ENCODE data around the gene COX6A2.
"Not testable (repeated sequence)": the region's sequence is repeated elsewhere in the genome, so short reads cannot be mapped to it uniquely, and the experiment has no call there.

COX6A2 gene

DNA sequence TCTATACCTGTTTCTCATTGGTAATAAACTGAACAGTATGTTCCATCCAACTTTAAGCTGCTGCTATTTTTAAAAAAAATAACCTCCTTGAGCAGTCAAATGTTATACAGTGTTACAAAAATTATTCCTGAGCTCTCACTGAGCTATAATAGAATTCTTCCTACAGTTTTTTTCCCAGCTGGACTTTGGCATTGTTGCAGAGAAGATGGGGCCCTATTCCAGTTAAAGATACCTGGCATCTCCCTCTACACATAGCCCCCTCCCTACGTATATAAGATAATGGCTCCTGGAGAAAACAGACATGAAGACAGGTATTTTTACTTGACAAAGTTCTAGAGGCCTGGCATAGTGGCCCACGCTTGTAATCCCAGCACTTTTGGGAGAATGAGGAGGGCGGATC lies 1.6 kb upstream of the COX6A2 start:
- Histone ChIP-seq H3K9ac (ENCODE audit: low read depth, low read length) (no peak overlapping the region), H3K4me3 (ENCODE audit: low read depth, low read length) (no peak overlapping the region), H3K27ac (ENCODE audit: low read depth, low read length) (no peak overlapping the region), H3K9me3 (ENCODE audit: control insufficient read depth, insufficient read depth, low read length) (no peaks in the 10 kb centered on the region), H3K27me3 (ENCODE audit: control insufficient read depth, insufficient read depth, low read length) (peaks cover 16% of the 10 kb centered on the region), H3K4me1 (ENCODE audit: control insufficient read depth, insufficient read depth, low read length) (0 out of 2 replicates have a peak, but pooled peaks cover 2% of the 10 kb centered on the region), H3K36me3 (ENCODE audit: control insufficient read depth, insufficient read depth, low read length) (no peaks in the 10 kb centered on the region)

DNA sequence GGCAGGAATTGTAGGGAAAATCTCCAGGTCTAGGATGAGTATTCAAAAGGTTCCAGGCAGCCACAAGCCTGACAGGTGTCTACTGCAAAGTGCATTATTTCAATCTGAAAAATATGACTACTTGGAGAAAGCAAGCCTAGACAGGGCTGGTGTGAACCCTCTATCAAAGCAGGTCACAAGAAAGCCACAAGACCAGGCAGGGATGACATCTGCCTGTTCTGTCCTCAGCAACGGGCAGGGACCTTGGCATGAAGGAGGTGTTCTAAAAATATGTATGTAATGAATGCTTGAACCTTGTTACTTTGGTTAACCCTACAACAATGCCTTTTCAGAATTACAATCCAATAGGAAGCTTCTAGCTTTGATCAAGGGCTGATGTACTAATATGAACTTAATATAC lies 1.2 kb upstream of the COX6A2 start:
- peaks cover 16% of the 10 kb centered on the region for H3K27me3 ChIP-seq (ENCODE audit: control insufficient read depth, insufficient read depth, low read length)
- H3K9ac ChIP-seq (ENCODE audit: low read depth, low read length), result no peak overlapping the region
- 0 out of 2 replicates have a peak, but pooled peaks cover 2% of the 10 kb centered on the region for H3K4me1 ChIP-seq (ENCODE audit: control insufficient read depth, insufficient read depth, low read length)
- H3K36me3 ChIP-seq (ENCODE audit: control insufficient read depth, insufficient read depth, low read length), result no peaks in the 10 kb centered on the region
- H3K27ac ChIP-seq (ENCODE audit: low read depth, low read length), result no peak overlapping the region
- H3K9me3 ChIP-seq (ENCODE audit: control insufficient read depth, insufficient read depth, low read length), result no peaks in the 10 kb centered on the region
- H3K4me3 ChIP-seq (ENCODE audit: low read depth, low read length), result no peak overlapping the region

DNA sequence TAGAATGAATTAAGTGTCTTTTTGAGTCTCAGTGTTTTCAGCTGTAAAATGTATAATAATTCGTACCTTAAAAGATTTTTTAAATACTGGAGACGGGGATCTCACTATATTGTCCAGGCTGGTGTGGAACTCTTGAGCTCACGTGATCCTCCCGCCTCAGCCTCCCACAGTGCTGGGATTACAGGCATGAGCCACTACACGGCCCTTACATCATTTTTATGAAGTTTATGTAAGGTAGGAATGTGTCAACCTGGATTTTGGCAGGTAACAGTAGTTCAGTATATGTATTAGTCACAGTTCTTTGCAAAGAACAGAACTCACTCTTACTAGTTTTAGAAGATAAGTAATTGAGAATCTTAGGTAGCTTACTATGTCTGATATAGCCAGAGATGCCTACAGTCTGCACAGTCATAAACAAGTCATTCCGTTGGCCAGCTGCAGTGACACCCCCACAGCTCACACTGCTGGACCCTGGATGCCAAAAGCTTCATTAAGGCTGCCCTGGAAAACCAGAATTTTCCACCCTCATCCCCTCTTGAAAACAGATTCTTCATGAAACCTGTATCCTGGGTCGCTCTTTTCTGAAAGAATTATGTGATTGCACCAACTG lies 583 bp upstream of the COX6A2 start:
- H3K36me3 ChIP-seq (ENCODE audit: control insufficient read depth, insufficient read depth, low read length), result no peaks in the 10 kb centered on the region
- H3K27ac ChIP-seq (ENCODE audit: low read depth, low read length), result no peak overlapping the region
- H3K9ac ChIP-seq (ENCODE audit: low read depth, low read length), result no peak overlapping the region
- peaks cover 16% of the 10 kb centered on the region for H3K27me3 ChIP-seq (ENCODE audit: control insufficient read depth, insufficient read depth, low read length)
- H3K9me3 ChIP-seq (ENCODE audit: control insufficient read depth, insufficient read depth, low read length), result no peaks in the 10 kb centered on the region
- H3K4me3 ChIP-seq (ENCODE audit: low read depth, low read length), result no peak overlapping the region
- H3K4me1 ChIP-seq (ENCODE audit: control insufficient read depth, insufficient read depth, low read length), result 0 out of 2 replicates have a peak, but pooled peaks cover 2% of the 10 kb centered on the region

DNA sequence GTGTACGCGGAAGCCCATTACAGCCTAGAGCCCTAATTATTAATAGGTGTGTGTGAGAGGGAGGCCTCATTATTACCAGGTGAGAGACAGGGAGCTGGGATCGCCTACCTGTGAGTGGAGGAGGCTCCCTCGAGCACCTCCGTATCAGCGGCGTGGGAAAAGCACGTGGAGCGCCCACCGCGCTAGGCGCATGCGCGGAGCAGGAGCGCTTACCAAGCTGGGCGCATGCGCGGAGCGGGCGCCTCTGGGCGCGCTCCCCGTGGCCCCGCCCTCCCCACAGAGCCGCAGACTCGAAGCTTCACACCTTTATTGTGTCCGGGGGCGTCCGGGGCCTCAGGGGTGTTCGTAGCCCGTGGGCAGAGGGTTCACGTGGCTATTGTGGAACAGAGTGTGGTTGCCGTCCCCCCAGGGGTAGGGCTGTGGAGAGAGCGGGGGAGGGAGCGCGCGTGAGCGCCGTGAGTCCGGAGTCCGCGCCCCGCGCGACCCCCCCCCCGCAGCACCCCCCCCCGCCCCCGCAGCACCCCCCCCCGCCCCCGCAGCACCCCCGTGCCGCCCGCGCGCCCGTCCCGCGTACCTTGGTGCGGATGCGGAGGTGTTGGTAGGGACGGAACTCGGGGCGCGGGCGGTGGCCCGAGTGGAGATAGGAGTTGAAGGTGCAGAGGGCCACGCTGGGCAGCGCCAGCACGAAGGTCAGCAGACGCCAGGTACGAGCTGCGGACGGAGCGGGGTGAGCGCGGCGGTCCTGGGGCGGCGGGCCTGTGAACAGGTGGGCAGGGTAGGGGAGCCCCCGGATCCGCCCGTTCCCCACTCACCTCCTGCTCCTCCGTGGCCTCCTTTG lies 500 bp downstream of the COX6A2 start:
- H3K36me3 ChIP-seq (ENCODE audit: control insufficient read depth, insufficient read depth, low read length), result no peaks in the 10 kb centered on the region
- H3K4me1 ChIP-seq (ENCODE audit: control insufficient read depth, insufficient read depth, low read length), result 0 out of 2 replicates have a peak, but pooled peaks cover 2% of the 10 kb centered on the region
- H3K27me3 ChIP-seq (ENCODE audit: control insufficient read depth, insufficient read depth, low read length), result peaks cover 16% of the 10 kb centered on the region
- H3K4me3 ChIP-seq (ENCODE audit: low read depth, low read length), result 0 out of 2 replicates have a peak overlapping the region, but pooled peaks have one; percentile 21
- no peaks in the 10 kb centered on the region for H3K9me3 ChIP-seq (ENCODE audit: control insufficient read depth, insufficient read depth, low read length)
- H3K9ac ChIP-seq (ENCODE audit: low read depth, low read length), result no peak overlapping the region
- H3K27ac ChIP-seq (ENCODE audit: low read depth, low read length), result no peak overlapping the region

DNA sequence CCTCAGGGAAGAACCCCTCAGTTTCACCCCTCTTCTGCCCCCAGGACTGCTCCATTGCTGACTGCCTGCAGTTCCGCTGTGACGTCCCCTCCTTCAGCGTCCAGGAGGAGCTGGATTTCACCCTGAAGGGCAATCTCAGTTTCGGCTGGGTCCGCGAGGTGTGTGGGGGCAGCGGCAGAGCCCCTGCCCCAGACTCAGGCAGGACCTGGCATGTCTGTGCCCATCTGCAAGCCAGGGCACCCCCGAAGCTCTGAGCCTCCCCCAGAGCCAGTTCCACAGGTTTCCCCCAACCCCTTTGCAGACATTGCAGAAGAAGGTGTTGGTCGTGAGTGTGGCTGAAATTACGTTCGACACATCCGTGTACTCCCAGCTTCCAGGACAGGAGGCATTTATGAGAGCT lies 4.4 kb downstream of the COX6A2 start:
- Histone ChIP-seq H3K4me3 (ENCODE audit: low read depth, low read length) (no peak overlapping the region), H3K9ac (ENCODE audit: low read depth, low read length) (no peak overlapping the region), H3K4me1 (ENCODE audit: control insufficient read depth, insufficient read depth, low read length) (no peaks in the 10 kb centered on the region), H3K27me3 (ENCODE audit: control insufficient read depth, insufficient read depth, low read length) (peaks cover 16% of the 10 kb centered on the region), H3K9me3 (ENCODE audit: control insufficient read depth, insufficient read depth, low read length) (no peaks in the 10 kb centered on the region), H3K27ac (ENCODE audit: low read depth, low read length) (no peak overlapping the region), H3K36me3 (ENCODE audit: control insufficient read depth, insufficient read depth, low read length) (no peaks in the 10 kb centered on the region)

DNA sequence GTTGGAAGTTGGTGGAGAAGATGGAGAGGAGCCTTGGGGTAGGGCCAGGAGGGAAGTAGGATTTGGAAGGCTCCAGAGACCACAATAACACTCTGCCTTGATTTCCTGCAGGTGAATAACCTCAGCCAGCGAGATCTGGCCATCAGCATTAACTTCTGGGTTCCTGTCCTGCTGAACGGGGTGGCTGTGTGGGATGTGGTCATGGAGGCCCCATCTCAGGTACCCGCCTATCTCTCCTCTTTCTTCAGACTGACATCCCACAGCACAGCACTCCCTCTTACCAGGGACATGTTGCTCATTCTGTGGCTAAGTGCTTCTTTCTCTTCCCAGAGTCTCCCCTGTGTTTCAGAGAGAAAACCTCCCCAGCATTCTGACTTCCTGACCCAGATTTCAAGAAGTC lies 4.9 kb downstream of the COX6A2 start:
- Histone ChIP-seq H3K36me3 (ENCODE audit: control insufficient read depth, insufficient read depth, low read length) (no peaks in the 10 kb centered on the region), H3K9me3 (ENCODE audit: control insufficient read depth, insufficient read depth, low read length) (no peaks in the 10 kb centered on the region), H3K27ac (ENCODE audit: low read depth, low read length) (no peak overlapping the region), H3K4me1 (ENCODE audit: control insufficient read depth, insufficient read depth, low read length) (no peaks in the 10 kb centered on the region), H3K27me3 (ENCODE audit: control insufficient read depth, insufficient read depth, low read length) (peaks cover 12% of the 10 kb centered on the region), H3K9ac (ENCODE audit: low read depth, low read length) (no peak overlapping the region), H3K4me3 (ENCODE audit: low read depth, low read length) (no peak overlapping the region)

DNA sequence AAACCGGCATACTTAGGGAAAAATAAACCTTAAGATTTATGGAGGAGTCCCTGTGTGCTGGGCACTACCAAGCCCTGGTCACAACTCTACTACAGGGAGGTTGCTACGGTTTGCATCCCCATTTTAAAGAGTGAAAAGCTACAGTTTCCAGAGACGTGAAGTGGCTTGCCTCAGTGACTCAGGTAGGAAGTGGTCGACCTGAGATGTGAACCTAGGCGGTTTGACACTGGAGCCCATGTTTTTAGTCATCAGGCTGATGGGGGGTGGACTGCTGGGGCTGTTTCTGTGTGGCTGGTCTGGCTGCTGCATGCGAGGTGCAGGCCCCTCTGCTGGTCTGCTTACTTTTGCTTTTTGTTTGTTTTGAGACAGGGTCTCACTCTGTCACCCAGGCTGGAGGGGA lies 6.6 kb downstream of the COX6A2 start:
- Histone ChIP-seq H3K9ac (ENCODE audit: low read depth, low read length) (no peak overlapping the region), H3K27ac (ENCODE audit: low read depth, low read length) (no peak overlapping the region), H3K9me3 (ENCODE audit: control insufficient read depth, insufficient read depth, low read length) (no peaks in the 10 kb centered on the region), H3K4me1 (ENCODE audit: control insufficient read depth, insufficient read depth, low read length) (no peaks in the 10 kb centered on the region), H3K4me3 (ENCODE audit: low read depth, low read length) (no peak overlapping the region), H3K36me3 (ENCODE audit: control insufficient read depth, insufficient read depth, low read length) (no peaks in the 10 kb centered on the region), H3K27me3 (ENCODE audit: control insufficient read depth, insufficient read depth, low read length) (peaks cover 3% of the 10 kb centered on the region)

DNA sequence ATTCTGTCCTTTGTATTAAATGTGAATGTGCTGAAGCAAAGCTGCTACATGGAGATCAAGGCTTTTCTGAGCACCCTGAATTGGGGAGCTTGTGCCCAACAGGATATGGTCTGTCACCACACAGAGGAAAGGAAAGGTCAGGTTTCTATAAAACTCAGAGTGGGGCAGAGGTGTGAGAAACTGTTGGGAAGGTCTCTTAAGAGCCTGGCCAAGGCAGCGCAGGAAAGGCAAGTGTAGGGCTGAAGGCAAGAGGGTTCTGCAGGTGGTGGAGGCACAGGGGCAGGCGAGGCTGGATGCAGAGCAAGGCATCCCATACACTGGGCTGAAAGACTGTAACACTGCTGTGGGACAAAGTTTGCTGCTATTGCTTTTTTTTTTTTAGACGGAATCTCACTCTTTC lies 8.1 kb downstream of the COX6A2 start:
- Histone ChIP-seq H3K27ac (ENCODE audit: low read depth, low read length) (no peak overlapping the region), H3K27me3 (ENCODE audit: control insufficient read depth, insufficient read depth, low read length) (no peaks in the 10 kb centered on the region), H3K9me3 (ENCODE audit: control insufficient read depth, insufficient read depth, low read length) (no peaks in the 10 kb centered on the region), H3K36me3 (ENCODE audit: control insufficient read depth, insufficient read depth, low read length) (no peaks in the 10 kb centered on the region), H3K9ac (ENCODE audit: low read depth, low read length) (no peak overlapping the region), H3K4me3 (ENCODE audit: low read depth, low read length) (no peak overlapping the region), H3K4me1 (ENCODE audit: control insufficient read depth, insufficient read depth, low read length) (no peaks in the 10 kb centered on the region)

DNA sequence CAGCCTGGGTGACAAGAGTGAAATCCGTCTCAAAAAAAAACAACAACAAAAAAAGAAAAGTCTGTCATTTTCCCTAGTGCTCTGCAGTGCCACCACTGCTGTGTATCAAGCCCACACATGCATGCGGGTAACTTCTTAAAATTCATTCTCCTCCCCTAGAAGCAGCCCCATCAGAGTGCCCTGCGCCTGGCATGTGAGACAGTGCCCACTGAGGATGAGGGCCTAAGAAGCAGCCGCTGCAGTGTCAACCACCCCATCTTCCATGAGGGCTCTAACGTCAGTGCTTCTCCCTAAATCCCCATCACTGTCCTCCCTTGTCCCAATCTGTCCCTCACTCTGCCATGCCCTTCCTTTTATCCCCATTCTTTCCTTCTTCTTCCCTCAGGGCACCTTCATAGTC lies 10.2 kb downstream of the COX6A2 start:
- no peak overlapping the region for H3K27ac ChIP-seq (ENCODE audit: low read depth, low read length)
- H3K4me1 ChIP-seq (ENCODE audit: control insufficient read depth, insufficient read depth, low read length), result no peaks in the 10 kb centered on the region
- H3K9ac ChIP-seq (ENCODE audit: low read depth, low read length), result no peak overlapping the region
- no peaks in the 10 kb centered on the region for H3K9me3 ChIP-seq (ENCODE audit: control insufficient read depth, insufficient read depth, low read length)
- no peaks in the 10 kb centered on the region for H3K27me3 ChIP-seq (ENCODE audit: control insufficient read depth, insufficient read depth, low read length)
- no peaks in the 10 kb centered on the region for H3K36me3 ChIP-seq (ENCODE audit: control insufficient read depth, insufficient read depth, low read length)
- H3K4me3 ChIP-seq (ENCODE audit: low read depth, low read length), result no peak overlapping the region

DNA sequence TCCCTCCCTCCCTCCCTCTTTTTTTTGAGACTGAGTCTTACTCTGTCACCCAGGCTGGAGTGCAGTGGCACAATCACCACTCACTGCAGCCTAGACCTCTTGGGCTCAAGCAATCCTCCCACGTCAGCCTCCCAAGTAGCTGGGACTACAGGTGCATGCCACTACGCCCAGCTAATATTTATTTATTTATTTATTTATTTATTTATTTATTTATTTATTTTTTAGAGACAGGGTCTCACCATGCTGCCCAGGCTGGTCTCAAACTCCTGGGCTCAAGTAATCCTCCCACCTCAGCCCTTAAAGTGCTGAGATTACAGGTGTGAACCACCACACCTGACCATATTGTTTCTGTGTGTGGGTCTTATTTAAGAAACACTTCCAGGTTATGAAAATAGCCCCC lies 11.1 kb downstream of the COX6A2 start:
- H3K4me3 ChIP-seq (ENCODE audit: low read depth, low read length); H3K9me3 ChIP-seq (ENCODE audit: control insufficient read depth, insufficient read depth, low read length); H3K4me1 ChIP-seq (ENCODE audit: control insufficient read depth, insufficient read depth, low read length); H3K36me3 ChIP-seq (ENCODE audit: control insufficient read depth, insufficient read depth, low read length); H3K9ac ChIP-seq (ENCODE audit: low read depth, low read length); H3K27ac ChIP-seq (ENCODE audit: low read depth, low read length); H3K27me3 ChIP-seq (ENCODE audit: control insufficient read depth, insufficient read depth, low read length): not testable (repeated sequence)

DNA sequence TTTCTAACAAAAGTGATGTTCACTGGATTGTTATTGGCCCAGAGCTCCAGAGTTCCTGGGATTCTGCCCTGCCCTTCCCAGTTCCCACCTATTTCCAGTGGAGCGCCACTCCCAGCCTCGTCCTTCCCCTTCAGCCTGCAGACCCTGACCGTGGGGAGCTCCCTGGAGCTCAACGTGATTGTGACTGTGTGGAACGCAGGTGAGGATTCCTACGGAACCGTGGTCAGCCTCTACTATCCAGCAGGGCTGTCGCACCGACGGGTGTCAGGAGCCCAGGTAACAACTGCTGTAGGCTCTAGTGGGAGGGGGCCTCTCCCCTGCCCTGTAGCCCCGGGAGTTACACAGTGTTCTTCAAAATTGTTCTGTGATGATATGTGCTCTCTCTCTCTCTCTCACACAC lies 11.8 kb downstream of the COX6A2 start:
- Histone ChIP-seq H3K9me3 (ENCODE audit: control insufficient read depth, insufficient read depth, low read length) (no peaks in the 10 kb centered on the region), H3K36me3 (ENCODE audit: control insufficient read depth, insufficient read depth, low read length) (no peaks in the 10 kb centered on the region), H3K4me1 (ENCODE audit: control insufficient read depth, insufficient read depth, low read length) (no peaks in the 10 kb centered on the region), H3K4me3 (ENCODE audit: low read depth, low read length) (no peak overlapping the region), H3K27me3 (ENCODE audit: control insufficient read depth, insufficient read depth, low read length) (no peaks in the 10 kb centered on the region), H3K9ac (ENCODE audit: low read depth, low read length) (no peak overlapping the region), H3K27ac (ENCODE audit: low read depth, low read length) (no peak overlapping the region)
